Neural cell (in vitro differentiated cells): ENCODE results near the gene MSH2. TPM values are rescaled to one million over a fixed set of nuclear protein-coding genes. Genes with fewer than 3 reads are reported as not detected.

ENCODE experiments used
- H2AFZ ChIP-seq: fragments of 200-600, 300-800 bp; sonication (generic), shearing (Covaris generic); 2 replicates; pipeline ENCODE4 v1.6.0; 2014; ENCODE audit warnings: low read depth, mild to moderate bottlenecking, antibody characterized with exemption, low read length, moderate library complexity
- H3F3A ChIP-seq: fragments of 200-600 bp; shearing (Covaris generic); 2 replicates; pipeline ENCODE4 v1.6.1; 2016; ENCODE audit warnings: mild to moderate bottlenecking, moderate library complexity, mixed read lengths, antibody characterized with exemption, low read length; ENCODE audit not compliant: insufficient read depth, poor library complexity, severe bottlenecking
- H3K27ac ChIP-seq: fragments of 200-600, 300-800 bp; sonication (generic), shearing (Covaris generic); 2 replicates; pipeline ENCODE4 v1.5.1; 2014; ENCODE audit warnings: mild to moderate bottlenecking, low read length, moderate library complexity
- H3K27me3 ChIP-seq: fragments of 300-800, 200-600 bp; sonication (generic), shearing (Covaris generic); 2 replicates; pipeline ENCODE4 v1.6.0; 2014; ENCODE audit warnings: mild to moderate bottlenecking, low read depth, low read length, moderate library complexity; ENCODE audit not compliant: insufficient read depth
- H3K36me3 ChIP-seq: fragments of 300-800, 200-600 bp; sonication (generic), shearing (Covaris generic); 2 replicates; pipeline ENCODE4 v1.5.1; 2014; ENCODE audit warnings: mild to moderate bottlenecking, antibody characterized with exemption, low read length, moderate library complexity; ENCODE audit not compliant: insufficient read depth
- H3K4me2 ChIP-seq: fragments of 300-800, 200-600 bp; sonication (generic), shearing (Covaris generic); 2 replicates; pipeline ENCODE4 v1.6.0; 2014; ENCODE audit warnings: mild to moderate bottlenecking, low read length
- H3K4me3 ChIP-seq: fragments of 300-800, 200-600 bp; sonication (generic), shearing (Covaris generic); 2 replicates; pipeline ENCODE4 v1.5.1; 2014; ENCODE audit warnings: mild to moderate bottlenecking, low read length, moderate library complexity
- H3K79me2 ChIP-seq: fragments of 200-600 bp; shearing (Covaris generic); replicated peaks from 2 replicates; pipeline ENCODE4 v1.6.0; 2014; ENCODE audit warnings: mild to moderate bottlenecking, low read length, moderate library complexity; ENCODE audit not compliant: insufficient read depth
- H3K9ac ChIP-seq: fragments of 300-800, 200-600 bp; sonication (generic), shearing (Covaris generic); 2 replicates; pipeline ENCODE4 v1.6.1; 2016; ENCODE audit warnings: mild to moderate bottlenecking, low read length, mixed read lengths
- H3K9me2 ChIP-seq: fragments of 200-600 bp; shearing (Covaris generic); 2 replicates; pipeline ENCODE4 v1.6.1; 2016; ENCODE audit warnings: mild to moderate bottlenecking, low read length, mixed read lengths; ENCODE audit not compliant: insufficient read depth
- H3K9me3 ChIP-seq: fragments of 200-600, 300-800 bp; sonication (generic), shearing (Covaris generic); 2 replicates; pipeline ENCODE4 v1.6.1; 2016; ENCODE audit warnings: mild to moderate bottlenecking, mixed run types, low read length, moderate library complexity, mixed read lengths
- H4K20me1 ChIP-seq: fragments of 200-600 bp; shearing (Covaris generic); 2 replicates; pipeline ENCODE4 v1.6.1; 2016; ENCODE audit warnings: mild to moderate bottlenecking, mixed run types; ENCODE audit not compliant: insufficient read depth
- EP300 ChIP-seq: fragments of 450-650 bp; conservative IDR thresholded peaks from 2 replicates; pipeline ENCODE4 v1.6.1; 2014; ENCODE audit warnings: antibody characterized with exemption, mild to moderate bottlenecking, moderate library complexity; ENCODE audit not compliant: poor library complexity, severe bottlenecking
- EZH2 ChIP-seq: fragments of 200-600, 300-800 bp; shearing (Covaris generic), sonication (generic); IDR thresholded peaks from 2 replicates; pipeline ENCODE4 v1.6.1; 2014; ENCODE audit warnings: antibody characterized with exemption, low read length, borderline replicate concordance, mild to moderate bottlenecking; ENCODE audit not compliant: insufficient read depth, poor library complexity, severe bottlenecking
- MXI1 ChIP-seq: fragments of 450-650 bp; conservative IDR thresholded peaks from 2 replicates; pipeline ENCODE4 v1.6.1; 2014; ENCODE audit warnings: antibody characterized with exemption, mild to moderate bottlenecking; ENCODE audit not compliant: poor library complexity, severe bottlenecking
- POLR2AphosphoS5 ChIP-seq: IDR thresholded peaks from 2 replicates; pipeline ENCODE4 v1.6.1; 2012
- RAD21 ChIP-seq: fragments of 450-650 bp; conservative IDR thresholded peaks from 2 replicates; pipeline ENCODE4 v1.6.1; 2014; ENCODE audit warnings: antibody characterized with exemption, mild to moderate bottlenecking, moderate library complexity
- SMC3 ChIP-seq: fragments of 450-650 bp; conservative IDR thresholded peaks from 2 replicates; pipeline ENCODE4 v1.6.1; 2014; ENCODE audit warnings: antibody characterized with exemption, mild to moderate bottlenecking, moderate library complexity; ENCODE audit not compliant: poor library complexity
- TAF1 ChIP-seq: IDR thresholded peaks from 2 replicates; pipeline ENCODE4 v1.6.1; 2012; ENCODE audit warnings: low read depth
- polyA plus RNA-seq: library from polyadenylated mRNA; depleted of rRNA; stranded (reverse); fragments of >200 nt; gene quantifications from 2 replicates; pipeline ENCODE4 v1.2.3, GENCODE V29; 2014
- TF ChIP-seq, protein P1 (sequence below): IDR thresholded peaks from 2 replicates; pipeline ENCODE4 v1.6.1; 2012; ENCODE audit warnings: borderline replicate concordance
- TF ChIP-seq, protein P2 (sequence below): fragments of 450-650 bp; IDR thresholded peaks from 2 replicates; pipeline ENCODE4 v1.5.1; 2014; ENCODE audit warnings: antibody characterized with exemption, mild to moderate bottlenecking, moderate library complexity; ENCODE audit not compliant: poor library complexity, severe bottlenecking

The MSH2 gene
- polyA plus RNA-seq, 1 donor from 2014 or later = 105 TPM

DNA sequence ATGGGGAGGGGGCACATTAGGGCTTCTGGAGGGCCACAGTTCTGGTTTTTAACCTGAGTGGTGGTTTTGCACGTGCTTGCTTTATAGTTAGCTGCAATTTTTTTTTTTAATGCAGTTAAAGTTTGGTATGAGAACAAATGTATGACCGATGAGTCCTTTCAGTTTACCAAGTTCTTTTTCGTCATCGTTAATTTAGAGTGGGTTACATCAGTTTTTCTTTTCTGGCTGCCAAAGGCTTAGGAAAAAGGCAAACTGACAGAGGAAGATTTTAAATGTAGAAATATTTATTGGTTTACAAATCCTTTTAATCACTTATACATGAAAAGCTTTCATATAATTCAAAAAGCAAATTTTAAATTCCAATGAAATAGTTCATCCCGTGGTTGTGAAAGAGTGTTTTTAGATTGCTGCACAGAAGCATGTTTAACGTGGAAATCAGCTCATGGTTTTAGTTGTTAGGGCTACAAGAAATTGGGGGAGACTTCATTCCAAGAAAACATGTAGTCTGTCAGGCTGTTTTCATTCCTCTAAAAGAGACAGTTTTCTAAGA lies 82.9 kb downstream of the MSH2 start:
- Histone ChIP-seq H3K27ac (no peak overlapping the region), H3K36me3 (no peaks in the 10 kb centered on the region), H4K20me1 (no peaks in the 10 kb centered on the region), H3F3A (no peaks in the 10 kb centered on the region), H3K9me3 (no peaks in the 10 kb centered on the region), H3K9me2 (no peaks in the 10 kb centered on the region), H3K9ac (no peak overlapping the region), H3K4me2 (no peak overlapping the region), H3K4me3 (no peak overlapping the region), H3K27me3 (no peaks in the 10 kb centered on the region), H3K79me2 (no peaks in the 10 kb centered on the region), H2AFZ (no peak overlapping the region)
- no peak for TF ChIP-seq EP300
- TF ChIP-seq, protein P1, sequence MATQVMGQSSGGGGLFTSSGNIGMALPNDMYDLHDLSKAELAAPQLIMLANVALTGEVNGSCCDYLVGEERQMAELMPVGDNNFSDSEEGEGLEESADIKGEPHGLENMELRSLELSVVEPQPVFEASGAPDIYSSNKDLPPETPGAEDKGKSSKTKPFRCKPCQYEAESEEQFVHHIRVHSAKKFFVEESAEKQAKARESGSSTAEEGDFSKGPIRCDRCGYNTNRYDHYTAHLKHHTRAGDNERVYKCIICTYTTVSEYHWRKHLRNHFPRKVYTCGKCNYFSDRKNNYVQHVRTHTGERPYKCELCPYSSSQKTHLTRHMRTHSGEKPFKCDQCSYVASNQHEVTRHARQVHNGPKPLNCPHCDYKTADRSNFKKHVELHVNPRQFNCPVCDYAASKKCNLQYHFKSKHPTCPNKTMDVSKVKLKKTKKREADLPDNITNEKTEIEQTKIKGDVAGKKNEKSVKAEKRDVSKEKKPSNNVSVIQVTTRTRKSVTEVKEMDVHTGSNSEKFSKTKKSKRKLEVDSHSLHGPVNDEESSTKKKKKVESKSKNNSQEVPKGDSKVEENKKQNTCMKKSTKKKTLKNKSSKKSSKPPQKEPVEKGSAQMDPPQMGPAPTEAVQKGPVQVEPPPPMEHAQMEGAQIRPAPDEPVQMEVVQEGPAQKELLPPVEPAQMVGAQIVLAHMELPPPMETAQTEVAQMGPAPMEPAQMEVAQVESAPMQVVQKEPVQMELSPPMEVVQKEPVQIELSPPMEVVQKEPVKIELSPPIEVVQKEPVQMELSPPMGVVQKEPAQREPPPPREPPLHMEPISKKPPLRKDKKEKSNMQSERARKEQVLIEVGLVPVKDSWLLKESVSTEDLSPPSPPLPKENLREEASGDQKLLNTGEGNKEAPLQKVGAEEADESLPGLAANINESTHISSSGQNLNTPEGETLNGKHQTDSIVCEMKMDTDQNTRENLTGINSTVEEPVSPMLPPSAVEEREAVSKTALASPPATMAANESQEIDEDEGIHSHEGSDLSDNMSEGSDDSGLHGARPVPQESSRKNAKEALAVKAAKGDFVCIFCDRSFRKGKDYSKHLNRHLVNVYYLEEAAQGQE = no peak
- TF ChIP-seq POLR2AphosphoS5 = no peak
- TF ChIP-seq MXI1 = no peak
- no peak for TF ChIP-seq TAF1
- no peak for TF ChIP-seq EZH2
- TF ChIP-seq SMC3 = no peak
- TF ChIP-seq, protein P2, sequence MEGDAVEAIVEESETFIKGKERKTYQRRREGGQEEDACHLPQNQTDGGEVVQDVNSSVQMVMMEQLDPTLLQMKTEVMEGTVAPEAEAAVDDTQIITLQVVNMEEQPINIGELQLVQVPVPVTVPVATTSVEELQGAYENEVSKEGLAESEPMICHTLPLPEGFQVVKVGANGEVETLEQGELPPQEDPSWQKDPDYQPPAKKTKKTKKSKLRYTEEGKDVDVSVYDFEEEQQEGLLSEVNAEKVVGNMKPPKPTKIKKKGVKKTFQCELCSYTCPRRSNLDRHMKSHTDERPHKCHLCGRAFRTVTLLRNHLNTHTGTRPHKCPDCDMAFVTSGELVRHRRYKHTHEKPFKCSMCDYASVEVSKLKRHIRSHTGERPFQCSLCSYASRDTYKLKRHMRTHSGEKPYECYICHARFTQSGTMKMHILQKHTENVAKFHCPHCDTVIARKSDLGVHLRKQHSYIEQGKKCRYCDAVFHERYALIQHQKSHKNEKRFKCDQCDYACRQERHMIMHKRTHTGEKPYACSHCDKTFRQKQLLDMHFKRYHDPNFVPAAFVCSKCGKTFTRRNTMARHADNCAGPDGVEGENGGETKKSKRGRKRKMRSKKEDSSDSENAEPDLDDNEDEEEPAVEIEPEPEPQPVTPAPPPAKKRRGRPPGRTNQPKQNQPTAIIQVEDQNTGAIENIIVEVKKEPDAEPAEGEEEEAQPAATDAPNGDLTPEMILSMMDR = no peak
- TF ChIP-seq RAD21 = no peak

DNA sequence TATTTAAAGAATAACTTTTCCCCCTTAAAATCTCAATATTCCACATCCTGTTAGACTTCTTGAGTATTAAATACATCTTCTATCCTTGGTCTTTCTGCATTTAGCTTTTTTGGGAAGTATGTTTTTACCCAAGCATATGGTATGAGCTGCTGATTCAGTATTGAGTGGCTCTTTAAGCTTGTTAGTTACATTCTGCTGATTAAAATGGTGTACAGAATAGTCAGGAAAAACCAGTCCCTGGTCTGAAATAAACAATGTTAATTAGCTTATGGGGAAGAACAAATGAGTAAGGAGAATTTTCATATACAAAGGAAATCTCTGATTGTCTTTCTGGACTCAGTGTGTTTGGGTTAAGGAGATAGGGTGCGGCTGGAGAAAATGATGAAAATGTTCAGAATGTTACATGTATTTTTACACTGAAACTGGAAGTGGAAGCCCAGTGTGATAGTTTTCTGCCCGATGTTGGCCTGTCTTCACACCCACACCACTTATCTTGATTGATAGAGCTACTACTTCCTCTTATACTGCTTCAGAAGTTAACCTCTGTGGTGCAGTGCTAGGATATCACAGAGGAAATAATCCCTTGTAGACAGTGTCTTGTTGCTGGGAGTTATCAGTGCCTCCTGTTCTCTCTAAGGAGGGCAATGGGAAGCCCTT lies 84.0 kb downstream of the MSH2 start:
- Histone ChIP-seq H4K20me1 (no peaks in the 10 kb centered on the region), H3F3A (no peaks in the 10 kb centered on the region), H3K9ac (no peak overlapping the region), H3K4me2 (no peak overlapping the region), H3K9me2 (no peaks in the 10 kb centered on the region), H3K79me2 (no peaks in the 10 kb centered on the region), H3K27me3 (no peaks in the 10 kb centered on the region), H2AFZ (no peak overlapping the region), H3K36me3 (no peaks in the 10 kb centered on the region), H3K4me3 (no peak overlapping the region), H3K9me3 (no peaks in the 10 kb centered on the region), H3K27ac (no peak overlapping the region)
- TF ChIP-seq, protein P2 = no peak
- TF ChIP-seq RAD21 = no peak
- TF ChIP-seq, protein P1 = no peak
- TF ChIP-seq POLR2AphosphoS5 = no peak
- TF ChIP-seq MXI1 = no peak
